ENCODE results near the gene ACTR3C.
"Not testable (repeated sequence)": the region's sequence is repeated elsewhere in the genome, so short reads cannot be mapped to it uniquely, and the experiment has no call there.

GRCh38 chr7:150304499-150305258, 18.7 kb downstream of the ACTR3C start:
- not testable (repeated sequence) for TF ChIP-seq CTCF (IDR thresholded peaks at IDR 0.05 in 4 of 5, conservative IDR thresholded peaks at IDR 0.05 in 1 of 5); POLR2A (IDR thresholded peaks at IDR 0.05)
